ENCODE data around the gene ZNF200. TPM values are rescaled to one million over a fixed set of nuclear protein-coding genes. Genes with fewer than 3 reads are reported as not detected.
"Not testable (repeated sequence)": the region's sequence is repeated elsewhere in the genome, so short reads cannot be mapped to it uniquely, and the experiment has no call there.

Gene ZNF200
- total RNA-seq, 1 donor from 2014 or later = 15.1 TPM

GRCh38 chr16:3212567-3212966, 22.4 kb downstream of the ZNF200 start:
- H3K27ac Mint-ChIP-seq = no peak overlapping the region
- H3K4me3 Mint-ChIP-seq = no peak overlapping the region
- H3K4me1 Mint-ChIP-seq = peaks cover 23% of the 10 kb centered on the region
- H3K9me3 Mint-ChIP-seq = peaks cover 4% of the 10 kb centered on the region
- intact Hi-C loops (cut with micrococcal nuclease) = no loop called here
- DNase-seq = no peak
- no peak for ATAC-seq (ENCODE audit: low read depth)
- H3K27me3 Mint-ChIP-seq = peaks cover 1% of the 10 kb centered on the region
- ChIA-PET CTCF (no interaction called here), POLR2A (no interaction called here)
- no peaks in the 10 kb centered on the region for H3K36me3 Mint-ChIP-seq (ENCODE audit: low read depth)
- TF ChIP-seq CTCF (IDR thresholded peaks at IDR 0.05) = no peak

GRCh38 chr16:3212006-3212405, 23.0 kb downstream of the ZNF200 start:
- no peak for ATAC-seq (ENCODE audit: low read depth)
- Mint-ChIP-seq H3K36me3 (ENCODE audit: low read depth) (no peaks in the 10 kb centered on the region), H3K4me1 (peaks cover 23% of the 10 kb centered on the region), H3K27me3 (peaks cover 1% of the 10 kb centered on the region), H3K27ac (no peak overlapping the region), H3K4me3 (no peak overlapping the region), H3K9me3 (peaks cover 9% of the 10 kb centered on the region)
- CTCF ChIA-PET = no interaction called here
- intact Hi-C loops (cut with micrococcal nuclease) = no loop called here
- POLR2A ChIA-PET = no interaction called here
- no peak for TF ChIP-seq CTCF (IDR thresholded peaks at IDR 0.05)
- no peak for DNase-seq

- Mint-ChIP-seq H3K27me3 (peaks cover 23% of the 10 kb centered on the region), H3K4me1 (no peaks in the 10 kb centered on the region), H3K4me3 (no peak overlapping the region), H3K9me3 (peaks cover 17% of the 10 kb centered on the region), H3K27ac (no peak overlapping the region), H3K36me3 (ENCODE audit: low read depth) (peaks cover 3% of the 10 kb centered on the region)
- no peak for TF ChIP-seq CTCF (IDR thresholded peaks at IDR 0.05)
- ChIA-PET CTCF (no interaction called here), POLR2A (no interaction called here)
- no peak for ATAC-seq (ENCODE audit: low read depth)
- intact Hi-C loops (cut with micrococcal nuclease) = no loop called here
- DNase-seq = no peak
Measured at GRCh38 chr16:3207086-3207953, 27.6 kb downstream of the ZNF200 start.

GRCh38 chr16:3205939-3206338, 29.0 kb downstream of the ZNF200 start:
- POLR2A ChIA-PET; ATAC-seq (ENCODE audit: low read depth); H3K4me1 Mint-ChIP-seq; H3K4me3 Mint-ChIP-seq; H3K27ac Mint-ChIP-seq; DNase-seq; H3K36me3 Mint-ChIP-seq (ENCODE audit: low read depth); CTCF ChIA-PET; intact Hi-C loops (cut with micrococcal nuclease): not testable (repeated sequence)
- Mint-ChIP-seq H3K27me3 (peaks cover 27% of the 10 kb centered on the region), H3K9me3 (peaks cover 17% of the 10 kb centered on the region)

- Mint-ChIP-seq H3K27me3 (peaks cover 37% of the 10 kb centered on the region), H3K4me3 (no peak overlapping the region), H3K4me1 (no peaks in the 10 kb centered on the region), H3K27ac (no peak overlapping the region), H3K9me3 (peaks cover 17% of the 10 kb centered on the region), H3K36me3 (ENCODE audit: low read depth) (peaks cover 3% of the 10 kb centered on the region)
- no peak for TF ChIP-seq CTCF (IDR thresholded peaks at IDR 0.05)
- ChIA-PET CTCF (no interaction called here), POLR2A (no interaction called here)
- no peak for ATAC-seq (ENCODE audit: low read depth)
- no peak for DNase-seq
- intact Hi-C loops (cut with micrococcal nuclease) = no loop called here
Measured at GRCh38 chr16:3202903-3203539, 31.9 kb downstream of the ZNF200 start.

All from activated B cell treated with CpG ODN at 0.5 μM for 24 hours (primary cell).